H1 (cell line): ENCODE measurements around the gene RAB24.

Experiments
- ASH2L ChIP-seq: fragments of 200-600, 300-600 bp; sonication (generic); IDR thresholded peaks from one replicate; pipeline ENCODE4 v1.7.1; 2017; ENCODE audit warnings: low read length
- CHD2 ChIP-seq: IDR thresholded peaks from 2 replicates; pipeline ENCODE4 v1.6.1; 2012; ENCODE audit warnings: low read length, improper control_type of control experiment
- EP300 ChIP-seq, 2 experiments: IDR thresholded peaks; 1 replicate in 1 of 2; 2 replicates in 1 of 2; pipeline ENCODE4 v1.6.1; 2011 to 2012; ENCODE audit warnings: low read depth in 2 of 2, low read length in 2 of 2, mild to moderate bottlenecking in 2 of 2, borderline replicate concordance in 1 of 2, inconsistent platforms in 1 of 2, moderate library complexity in 1 of 2
- PHF8 ChIP-seq: fragments of 200-600 bp; sonication (generic); conservative IDR thresholded peaks from 2 replicates; pipeline ENCODE4 v1.7.1; 2012; ENCODE audit warnings: low read depth, mild to moderate bottlenecking, inconsistent platforms, low read length, moderate library complexity
- POLR2A ChIP-seq, 2 experiments: IDR thresholded peaks; 1 replicate in 1 of 2; 2 replicates in 1 of 2; pipeline ENCODE4 v1.6.1; 2011; ENCODE audit warnings: low read depth in 2 of 2, low read length in 2 of 2, mild to moderate bottlenecking in 2 of 2; ENCODE audit errors: control extremely low read depth in 1 of 2
- SIN3A ChIP-seq, 2 experiments: IDR thresholded peaks in 1 of 2; conservative IDR thresholded peaks in 1 of 2; 2 replicates each; pipeline ENCODE4 v1.6.1; 2011 to 2012; ENCODE audit warnings: low read length in 2 of 2, improper control_type of control experiment in 1 of 2, low read depth in 1 of 2, mild to moderate bottlenecking in 1 of 2
- YY1 ChIP-seq: IDR thresholded peaks from 2 replicates; pipeline ENCODE4 v1.6.1; 2011; ENCODE audit warnings: low read depth, mild to moderate bottlenecking, low read length
- TF ChIP-seq, protein P1 (sequence below), 3 experiments: IDR thresholded peaks; 1 replicate in 2 of 3; 2 replicates in 1 of 3; pipeline versions ENCODE4 v1.5.1 to v1.6.1; 2011; ENCODE audit warnings: low read length in 3 of 3, mild to moderate bottlenecking in 3 of 3, inconsistent platforms in 2 of 3, low read depth in 1 of 3, moderate library complexity in 1 of 3; ENCODE audit not compliant: insufficient read depth in 1 of 3; ENCODE audit errors: control extremely low read depth in 1 of 3

DNA sequence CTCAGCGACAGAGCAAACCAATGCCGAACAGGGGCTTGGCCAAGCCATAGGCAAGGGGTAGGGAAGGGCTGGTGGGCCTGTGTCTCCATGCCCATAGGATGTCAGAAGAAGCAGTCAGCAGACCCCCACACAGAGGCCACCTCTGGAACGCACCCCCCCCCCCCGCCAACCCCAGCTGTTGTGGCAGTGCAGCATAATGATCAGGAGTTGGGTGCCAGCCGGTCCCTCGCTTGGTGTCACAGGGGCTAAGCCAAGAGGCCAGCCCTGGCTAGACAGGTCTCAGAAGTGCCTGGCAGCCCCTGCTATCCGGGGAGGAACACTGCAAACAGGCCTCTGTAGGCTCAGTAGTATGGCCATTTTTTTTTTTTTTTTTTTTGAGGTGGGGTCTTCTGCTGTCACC lies 11.9 kb upstream of the RAB24 start:
- no peak for TF ChIP-seq PHF8
- TF ChIP-seq, protein P1, sequence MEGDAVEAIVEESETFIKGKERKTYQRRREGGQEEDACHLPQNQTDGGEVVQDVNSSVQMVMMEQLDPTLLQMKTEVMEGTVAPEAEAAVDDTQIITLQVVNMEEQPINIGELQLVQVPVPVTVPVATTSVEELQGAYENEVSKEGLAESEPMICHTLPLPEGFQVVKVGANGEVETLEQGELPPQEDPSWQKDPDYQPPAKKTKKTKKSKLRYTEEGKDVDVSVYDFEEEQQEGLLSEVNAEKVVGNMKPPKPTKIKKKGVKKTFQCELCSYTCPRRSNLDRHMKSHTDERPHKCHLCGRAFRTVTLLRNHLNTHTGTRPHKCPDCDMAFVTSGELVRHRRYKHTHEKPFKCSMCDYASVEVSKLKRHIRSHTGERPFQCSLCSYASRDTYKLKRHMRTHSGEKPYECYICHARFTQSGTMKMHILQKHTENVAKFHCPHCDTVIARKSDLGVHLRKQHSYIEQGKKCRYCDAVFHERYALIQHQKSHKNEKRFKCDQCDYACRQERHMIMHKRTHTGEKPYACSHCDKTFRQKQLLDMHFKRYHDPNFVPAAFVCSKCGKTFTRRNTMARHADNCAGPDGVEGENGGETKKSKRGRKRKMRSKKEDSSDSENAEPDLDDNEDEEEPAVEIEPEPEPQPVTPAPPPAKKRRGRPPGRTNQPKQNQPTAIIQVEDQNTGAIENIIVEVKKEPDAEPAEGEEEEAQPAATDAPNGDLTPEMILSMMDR (IDR thresholded peaks at IDR 0.05; ENCODE audit: control extremely low read depth in 1 of 3, insufficient read depth in 1 of 3, low read depth in 1 of 3, low read length in 3 of 3): no peak
- TF ChIP-seq ASH2L: no peak
- TF ChIP-seq POLR2A (IDR thresholded peaks at IDR 0.05; ENCODE audit: control extremely low read depth in 1 of 2, low read depth in 2 of 2, low read length in 2 of 2): no peak
- TF ChIP-seq EP300 (IDR thresholded peaks at IDR 0.05; ENCODE audit: borderline replicate concordance in 1 of 2, low read depth in 2 of 2, low read length in 2 of 2): no peak
- no peak for TF ChIP-seq YY1
- no peak for TF ChIP-seq SIN3A (conservative IDR thresholded peaks at IDR 0.05 in 1 of 2, IDR thresholded peaks at IDR 0.05 in 1 of 2; ENCODE audit: low read depth in 1 of 2, low read length in 2 of 2)
- no peak for TF ChIP-seq CHD2
